Measurements from ENCODE around the gene B4GALT6.

- TF ChIP-seq CTCF (IDR thresholded peaks at IDR 0.05) (no peak), POLR2A (IDR thresholded peaks at IDR 0.05) (no peak)
These were observed 52.9 kb downstream of the B4GALT6 start for GRCh38 chr18:31631526-31631925.

Measured in esophagus squamous epithelium (tissue), 4 donors.